AG09319 (cell line): ENCODE measurements around the gene GRIK2.

Experiments
- DNase-seq: peaks from one replicate; pipeline ENCODE4 v3.0.0-alpha.2; 2010; ENCODE audit warnings: low read depth; ENCODE audit errors: extremely low read depth
- CTCF ChIP-seq: IDR thresholded peaks from 2 replicates; pipeline ENCODE4 v1.5.1; 2011; ENCODE audit warnings: low read depth, mild to moderate bottlenecking, inconsistent platforms, low read length, moderate library complexity

Gene GRIK2

GRCh38 chr6:101940391-101940790, 546.9 kb downstream of the GRIK2 start:
- TF ChIP-seq CTCF: no peak
- no peak for DNase-seq

- no peak for TF ChIP-seq CTCF
These were observed 563.5 kb downstream of the GRIK2 start for GRCh38 chr6:101956961-101957360.

GRCh38 chr6:101961357-101961756, 567.8 kb downstream of the GRIK2 start:
- no peak for DNase-seq
- TF ChIP-seq CTCF: no peak

More at GRCh38 chr6:101956961-101957360, 563.5 kb downstream of the GRIK2 start:
- DNase-seq: no peak

- TF ChIP-seq CTCF: no peak
- DNase-seq: no peak
These were observed 587.4 kb downstream of the GRIK2 start for GRCh38 chr6:101980924-101981323.

- TF ChIP-seq CTCF: no peak
- no peak for DNase-seq
These were observed 593.0 kb downstream of the GRIK2 start for GRCh38 chr6:101986476-101986875.

- TF ChIP-seq CTCF: no peak
- DNase-seq: no peak
These were observed 598.8 kb downstream of the GRIK2 start for GRCh38 chr6:101992286-101992685.

- no peak for TF ChIP-seq CTCF
- DNase-seq: no peak
These were observed 601.0 kb downstream of the GRIK2 start for GRCh38 chr6:101994521-101994920.

GRCh38 chr6:102015431-102015830, 621.9 kb downstream of the GRIK2 start:
- no peak for DNase-seq
- TF ChIP-seq CTCF: no peak
